Type B pancreatic cell (in vitro differentiated cells): ENCODE results near the gene PLCL1. TPM values are rescaled to one million over a fixed set of nuclear protein-coding genes. Genes with fewer than 3 reads are reported as not detected.

Source experiments
- DNase-seq: peaks from one replicate; pipeline ENCODE4 v3.0.0; 2021; ENCODE audit warnings: mixed read lengths; ENCODE audit not compliant: unreplicated experiment; ENCODE audit errors: extremely low spot score
- H3K27ac Mint-ChIP-seq: 2 replicates; pipeline ENCODE4 v1.8.0; 2021; ENCODE audit warnings: mild to moderate bottlenecking, mixed read lengths
- H3K27me3 Mint-ChIP-seq: 2 replicates; pipeline ENCODE4 v1.8.0; 2021; ENCODE audit warnings: mixed read lengths
- H3K36me3 Mint-ChIP-seq: 2 replicates; pipeline ENCODE4 v1.8.0; 2021; ENCODE audit warnings: mixed read lengths
- H3K4me1 Mint-ChIP-seq: one replicate; pipeline ENCODE4 v1.8.0; 2021; ENCODE audit warnings: mixed read lengths; ENCODE audit not compliant: unreplicated experiment
- H3K4me3 Mint-ChIP-seq: 2 replicates; pipeline ENCODE4 v1.8.0; 2021; ENCODE audit warnings: mild to moderate bottlenecking, mixed read lengths
- H3K9me3 Mint-ChIP-seq: 2 replicates; pipeline ENCODE4 v1.8.0; 2021; ENCODE audit warnings: mixed read lengths
- total RNA-seq: library from RNA; stranded (reverse); gene quantifications from 2 replicates; pipeline ENCODE4 v1.2.1, GENCODE V29; 2021; ENCODE audit warnings: low replicate concordance
- TF ChIP-seq, protein P1 (sequence below): fragments of 200-600 bp; sonication (generic); conservative IDR thresholded peaks from 2 replicates; pipeline ENCODE4 v1.5.0; 2021; ENCODE audit warnings: antibody characterized with exemption, mild to moderate bottlenecking

Gene PLCL1
- total RNA-seq, 1 donor from 2014 or later = 4.4 TPM

- Mint-ChIP-seq H3K27ac (no peak overlapping the region), H3K9me3 (no peaks in the 10 kb centered on the region), H3K36me3 (no peaks in the 10 kb centered on the region), H3K4me1 (peaks cover 6% of the 10 kb centered on the region), H3K27me3 (no peaks in the 10 kb centered on the region), H3K4me3 (no peak overlapping the region)
- no peak for DNase-seq
- TF ChIP-seq, protein P1, sequence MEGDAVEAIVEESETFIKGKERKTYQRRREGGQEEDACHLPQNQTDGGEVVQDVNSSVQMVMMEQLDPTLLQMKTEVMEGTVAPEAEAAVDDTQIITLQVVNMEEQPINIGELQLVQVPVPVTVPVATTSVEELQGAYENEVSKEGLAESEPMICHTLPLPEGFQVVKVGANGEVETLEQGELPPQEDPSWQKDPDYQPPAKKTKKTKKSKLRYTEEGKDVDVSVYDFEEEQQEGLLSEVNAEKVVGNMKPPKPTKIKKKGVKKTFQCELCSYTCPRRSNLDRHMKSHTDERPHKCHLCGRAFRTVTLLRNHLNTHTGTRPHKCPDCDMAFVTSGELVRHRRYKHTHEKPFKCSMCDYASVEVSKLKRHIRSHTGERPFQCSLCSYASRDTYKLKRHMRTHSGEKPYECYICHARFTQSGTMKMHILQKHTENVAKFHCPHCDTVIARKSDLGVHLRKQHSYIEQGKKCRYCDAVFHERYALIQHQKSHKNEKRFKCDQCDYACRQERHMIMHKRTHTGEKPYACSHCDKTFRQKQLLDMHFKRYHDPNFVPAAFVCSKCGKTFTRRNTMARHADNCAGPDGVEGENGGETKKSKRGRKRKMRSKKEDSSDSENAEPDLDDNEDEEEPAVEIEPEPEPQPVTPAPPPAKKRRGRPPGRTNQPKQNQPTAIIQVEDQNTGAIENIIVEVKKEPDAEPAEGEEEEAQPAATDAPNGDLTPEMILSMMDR = no peak
Observed at GRCh38 chr2:197941715-197942114, 137.3 kb downstream of the PLCL1 start.

DNA sequence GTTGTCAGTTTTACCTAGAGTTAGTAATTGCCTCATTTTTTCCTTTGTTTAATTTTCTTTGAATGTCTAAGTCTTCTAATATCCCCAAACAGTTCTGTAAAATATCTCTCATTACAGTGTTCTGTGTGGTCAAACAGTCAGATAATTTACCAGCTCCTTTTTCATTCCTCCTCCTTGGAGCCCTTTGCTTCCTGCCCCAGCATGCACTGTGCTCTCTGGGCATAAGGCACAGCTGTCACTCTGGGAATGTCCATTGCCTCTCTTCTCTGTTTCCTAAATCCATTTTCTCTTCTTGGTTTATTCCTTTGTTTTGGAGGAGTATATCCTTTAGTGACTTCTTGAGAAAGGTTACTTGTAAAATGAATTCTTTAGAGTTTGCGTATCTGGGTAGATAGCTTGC is 139.3 kb downstream of the PLCL1 start:
- Mint-ChIP-seq H3K4me1 (peaks cover 14% of the 10 kb centered on the region), H3K9me3 (no peaks in the 10 kb centered on the region), H3K27me3 (peaks cover 4% of the 10 kb centered on the region), H3K27ac (no peak overlapping the region), H3K4me3 (no peak overlapping the region), H3K36me3 (no peaks in the 10 kb centered on the region)
- DNase-seq = no peak
- TF ChIP-seq, protein P1 = no peak

DNA sequence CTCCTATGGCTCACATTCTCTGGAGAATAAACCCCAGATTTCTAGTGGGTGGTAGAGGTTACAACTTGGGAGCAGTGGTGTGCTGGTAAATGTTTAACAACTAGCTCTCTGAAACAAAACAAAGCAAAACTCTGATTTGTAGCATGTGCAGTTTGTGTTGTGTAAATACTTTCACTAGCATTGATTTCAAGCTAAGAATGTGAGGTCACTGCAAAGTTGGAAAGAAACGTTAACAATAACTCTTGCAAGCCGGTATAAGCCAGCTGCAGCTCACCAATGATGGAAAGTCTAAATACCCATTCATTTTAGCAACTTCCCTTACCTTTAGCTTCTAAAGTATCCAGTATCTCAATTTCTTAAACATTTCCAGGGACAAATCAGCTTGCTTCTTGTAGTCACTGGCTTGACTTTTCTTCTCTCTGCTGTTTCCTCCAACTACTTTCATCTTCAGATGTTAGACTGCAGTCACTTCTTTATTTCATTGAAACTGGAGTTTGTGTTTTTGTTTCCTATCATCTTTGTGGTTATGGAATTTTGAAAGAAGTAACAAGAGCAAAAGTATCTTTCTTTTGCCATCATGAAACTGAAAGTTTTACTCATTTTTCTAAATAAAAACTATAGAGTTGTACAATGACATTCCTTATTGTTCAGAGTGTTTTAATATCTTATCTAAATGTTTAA is 140.2 kb downstream of the PLCL1 start:
- no peak for DNase-seq
- no peak overlapping the region for H3K4me3 Mint-ChIP-seq
- H3K27me3 Mint-ChIP-seq = peaks cover 4% of the 10 kb centered on the region
- no peaks in the 10 kb centered on the region for H3K9me3 Mint-ChIP-seq
- no peaks in the 10 kb centered on the region for H3K36me3 Mint-ChIP-seq
- TF ChIP-seq, protein P1 = no peak
- peaks cover 14% of the 10 kb centered on the region for H3K4me1 Mint-ChIP-seq
- no peak overlapping the region for H3K27ac Mint-ChIP-seq

DNA sequence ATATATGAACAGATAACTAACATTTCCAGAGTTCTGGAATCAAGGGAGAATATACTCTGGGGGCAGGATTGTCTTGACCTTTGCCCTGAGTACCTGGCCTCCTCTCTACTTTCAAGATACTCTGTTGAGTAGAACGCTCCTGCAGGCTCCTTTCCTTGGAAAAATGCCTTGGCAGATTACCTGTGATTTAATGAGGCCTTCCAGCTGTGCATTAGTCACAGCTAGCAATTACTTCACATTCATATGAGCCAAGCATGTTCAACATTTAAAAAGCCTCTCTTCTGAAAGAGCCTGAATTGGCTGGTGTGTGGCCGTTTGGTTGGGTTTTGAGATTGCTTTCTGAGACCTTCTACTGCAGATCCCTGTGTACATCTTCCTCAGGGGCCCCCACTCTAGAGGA is 142.2 kb downstream of the PLCL1 start:
- Mint-ChIP-seq H3K27me3 (peaks cover 4% of the 10 kb centered on the region), H3K9me3 (no peaks in the 10 kb centered on the region), H3K36me3 (no peaks in the 10 kb centered on the region), H3K4me3 (no peak overlapping the region), H3K4me1 (peaks cover 14% of the 10 kb centered on the region), H3K27ac (no peak overlapping the region)
- DNase-seq = no peak
- TF ChIP-seq, protein P1 = no peak

DNA sequence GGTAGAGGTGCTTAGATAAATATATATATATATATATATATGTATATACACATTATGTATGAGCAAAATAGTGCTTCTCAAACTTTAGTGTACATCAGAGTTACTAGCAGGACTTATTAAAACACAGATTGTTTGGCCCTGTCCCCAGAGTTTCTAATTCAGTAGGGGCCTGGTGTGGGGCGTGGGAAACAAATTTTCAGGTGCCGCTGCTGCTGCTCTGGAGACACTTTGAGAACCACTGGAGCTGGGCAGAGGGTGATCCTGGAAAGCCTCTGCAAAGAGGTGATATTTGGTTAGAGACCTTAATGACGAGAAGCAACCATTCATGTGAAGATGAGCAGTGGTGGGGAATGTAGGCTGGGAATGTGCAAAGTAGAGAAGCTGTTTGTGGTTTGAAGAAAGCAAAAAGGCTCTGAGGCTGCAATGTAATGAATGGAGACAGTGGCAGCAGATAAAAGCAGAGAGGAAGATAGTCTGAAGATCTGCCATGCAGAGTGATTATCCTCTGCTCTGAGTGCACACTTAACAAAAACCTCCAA is 142.9 kb downstream of the PLCL1 start:
- H3K9me3 Mint-ChIP-seq = no peaks in the 10 kb centered on the region
- H3K27me3 Mint-ChIP-seq = peaks cover 4% of the 10 kb centered on the region
- DNase-seq = no peak
- no peaks in the 10 kb centered on the region for H3K36me3 Mint-ChIP-seq
- H3K27ac Mint-ChIP-seq = no peak overlapping the region
- peaks cover 21% of the 10 kb centered on the region for H3K4me1 Mint-ChIP-seq
- H3K4me3 Mint-ChIP-seq = no peak overlapping the region
- TF ChIP-seq, protein P1 = no peak
